Bronchial epithelial cell (primary cell): ENCODE results near the gene SPANXD. TPM values are rescaled to one million over a fixed set of nuclear protein-coding genes. Genes with fewer than 3 reads are reported as not detected.

ENCODE experiments used
- DNase-seq: peaks from one replicate; pipeline ENCODE4 v3.0.0-alpha.2; 2010; ENCODE audit warnings: low read depth
- FAIRE-seq: peaks from 2 replicates; lab custom pipeline; 2011; peaks lifted over from hg19 to GRCh38; lab: Jason Lieb, UNC
- H3K27me3 ChIP-seq: 2 replicates; pipeline ENCODE4 v1.5.1; 2011; ENCODE audit warnings: low read length; ENCODE audit not compliant: control insufficient read depth, insufficient read depth
- H3K36me3 ChIP-seq: 2 replicates; pipeline ENCODE4 v1.5.1; 2011; ENCODE audit warnings: low read length; ENCODE audit not compliant: control insufficient read depth, insufficient read depth
- H3K4me3 ChIP-seq: 2 replicates; pipeline ENCODE4 v1.5.1; 2011; ENCODE audit warnings: mild to moderate bottlenecking, low read depth, low read length, control low read depth
- total RNA-seq: library from RNA; depleted of rRNA; stranded (reverse); fragments of >200 nt; gene quantifications from 2 replicates; pipeline ENCODE4 v1.2.1, GENCODE V29; 2014
- TF ChIP-seq, protein P1 (sequence below): IDR thresholded peaks from 2 replicates; pipeline ENCODE4 v1.5.1; 2011; ENCODE audit warnings: mild to moderate bottlenecking, moderate library complexity, low read length, control low read depth, inconsistent platforms; ENCODE audit not compliant: insufficient read depth, severe bottlenecking

SPANXD gene
- total RNA-seq, 1 donor from 2014 or later, result not detected

GRCh38 chrX:141652286-141652685 lies 46.3 kb downstream of the SPANXD start:
- FAIRE-seq (no peak), DNase-seq (peak; percentile 23)
- TF ChIP-seq, protein P1, sequence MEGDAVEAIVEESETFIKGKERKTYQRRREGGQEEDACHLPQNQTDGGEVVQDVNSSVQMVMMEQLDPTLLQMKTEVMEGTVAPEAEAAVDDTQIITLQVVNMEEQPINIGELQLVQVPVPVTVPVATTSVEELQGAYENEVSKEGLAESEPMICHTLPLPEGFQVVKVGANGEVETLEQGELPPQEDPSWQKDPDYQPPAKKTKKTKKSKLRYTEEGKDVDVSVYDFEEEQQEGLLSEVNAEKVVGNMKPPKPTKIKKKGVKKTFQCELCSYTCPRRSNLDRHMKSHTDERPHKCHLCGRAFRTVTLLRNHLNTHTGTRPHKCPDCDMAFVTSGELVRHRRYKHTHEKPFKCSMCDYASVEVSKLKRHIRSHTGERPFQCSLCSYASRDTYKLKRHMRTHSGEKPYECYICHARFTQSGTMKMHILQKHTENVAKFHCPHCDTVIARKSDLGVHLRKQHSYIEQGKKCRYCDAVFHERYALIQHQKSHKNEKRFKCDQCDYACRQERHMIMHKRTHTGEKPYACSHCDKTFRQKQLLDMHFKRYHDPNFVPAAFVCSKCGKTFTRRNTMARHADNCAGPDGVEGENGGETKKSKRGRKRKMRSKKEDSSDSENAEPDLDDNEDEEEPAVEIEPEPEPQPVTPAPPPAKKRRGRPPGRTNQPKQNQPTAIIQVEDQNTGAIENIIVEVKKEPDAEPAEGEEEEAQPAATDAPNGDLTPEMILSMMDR, result no peak
- Histone ChIP-seq H3K27me3 (no peaks in the 10 kb centered on the region), H3K36me3 (no peaks in the 10 kb centered on the region), H3K4me3 (no peak overlapping the region)

Other genes with a start within 250 kb of the SPANXD start
- gene SPANXA1, start 114.0 kb downstream of the SPANXD start, total RNA-seq, result not detected in 2 replicates
- not detected in 2 replicates for gene SPANXA2, start 109.0 kb downstream of the SPANXD start, total RNA-seq
- gene MAGEC3, start 139.6 kb upstream of the SPANXD start, total RNA-seq, result not detected in 2 replicates
- not detected in 2 replicates for gene MAGEC1, start 205.2 kb upstream of the SPANXD start, total RNA-seq